Measurements from ENCODE around the gene HMGCL. TPM values are rescaled to one million over a fixed set of nuclear protein-coding genes. Genes with fewer than 3 reads are reported as not detected.

Gene HMGCL
- polyA plus RNA-seq, 1 donor (not counting 4 experiments of a cell fraction or from before 2014, with no cell fraction given), result 24.1 TPM

DNA sequence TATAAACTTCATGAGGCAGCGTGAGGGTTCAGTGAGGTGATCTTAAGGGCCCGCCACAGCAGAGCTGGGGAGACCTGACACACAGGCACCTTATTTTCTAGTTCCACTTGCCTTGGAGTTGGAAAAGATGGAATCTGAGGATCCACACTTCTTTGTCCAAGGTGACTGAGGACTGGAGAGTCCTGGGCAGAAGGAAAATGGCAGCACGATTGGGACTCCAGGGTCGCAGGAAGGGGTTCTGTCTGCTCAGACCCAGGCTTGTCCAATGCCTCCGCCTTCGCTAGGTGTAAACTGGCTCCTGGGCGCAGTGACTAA is 26.0 kb downstream of the HMGCL start:
- Histone ChIP-seq H3K9me3 (ENCODE audit: control insufficient read depth, low read depth, low read length) (no peaks in the 10 kb centered on the region), H3K4me3 (ENCODE audit: control insufficient read depth in 2 of 3, extremely low read depth in 1 of 3, insufficient read depth in 2 of 3, low read depth in 1 of 3, low read length in 3 of 3) (peak overlapping the region; percentile 4 to 93 (median 82)), H3K9me1 (ENCODE audit: control insufficient read depth, extremely low read depth, insufficient read depth, low read length) (no peaks in the 10 kb centered on the region), H2AFZ (ENCODE audit: control insufficient read depth, low read length) (no peak overlapping the region), H4K20me1 (ENCODE audit: control insufficient read depth, extremely low read depth, insufficient read depth, low read length) (no peaks in the 10 kb centered on the region), H3K36me3 (ENCODE audit: control insufficient read depth in 2 of 2, extremely low read depth in 1 of 2, insufficient read depth in 2 of 2, low read length in 2 of 2) (peaks cover 27 to 30% of the 10 kb centered on the region in 2 experiments), H3K9ac (ENCODE audit: control insufficient read depth, extremely low read depth, insufficient read depth, low read length) (peak overlapping the region; percentile 83), H3K4me1 (ENCODE audit: control insufficient read depth, extremely low read depth, insufficient read depth, low read length) (peaks cover 14% of the 10 kb centered on the region), H3K79me2 (ENCODE audit: control insufficient read depth, insufficient read depth, low read length) (peaks cover 1% of the 10 kb centered on the region), H3K27me3 (ENCODE audit: control insufficient read depth, extremely low read depth, insufficient read depth, low read length) (no peaks in the 10 kb centered on the region), H3K27ac (ENCODE audit: control insufficient read depth, insufficient read depth, low read length) (peak overlapping the region; percentile 83), H3K4me2 (ENCODE audit: control insufficient read depth, extremely low read depth, insufficient read depth, low read depth, low read length) (peak overlapping the region; percentile 99)
- dilution Hi-C loops (cut with MboI; ENCODE audit: extremely low pct_ligation_motif_present, low sequenced_read_pairs), result no loop called here
- no peak for TF ChIP-seq EZH2 (IDR thresholded peaks at IDR 0.05; ENCODE audit: low read length)
- TF ChIP-seq, protein P1, sequence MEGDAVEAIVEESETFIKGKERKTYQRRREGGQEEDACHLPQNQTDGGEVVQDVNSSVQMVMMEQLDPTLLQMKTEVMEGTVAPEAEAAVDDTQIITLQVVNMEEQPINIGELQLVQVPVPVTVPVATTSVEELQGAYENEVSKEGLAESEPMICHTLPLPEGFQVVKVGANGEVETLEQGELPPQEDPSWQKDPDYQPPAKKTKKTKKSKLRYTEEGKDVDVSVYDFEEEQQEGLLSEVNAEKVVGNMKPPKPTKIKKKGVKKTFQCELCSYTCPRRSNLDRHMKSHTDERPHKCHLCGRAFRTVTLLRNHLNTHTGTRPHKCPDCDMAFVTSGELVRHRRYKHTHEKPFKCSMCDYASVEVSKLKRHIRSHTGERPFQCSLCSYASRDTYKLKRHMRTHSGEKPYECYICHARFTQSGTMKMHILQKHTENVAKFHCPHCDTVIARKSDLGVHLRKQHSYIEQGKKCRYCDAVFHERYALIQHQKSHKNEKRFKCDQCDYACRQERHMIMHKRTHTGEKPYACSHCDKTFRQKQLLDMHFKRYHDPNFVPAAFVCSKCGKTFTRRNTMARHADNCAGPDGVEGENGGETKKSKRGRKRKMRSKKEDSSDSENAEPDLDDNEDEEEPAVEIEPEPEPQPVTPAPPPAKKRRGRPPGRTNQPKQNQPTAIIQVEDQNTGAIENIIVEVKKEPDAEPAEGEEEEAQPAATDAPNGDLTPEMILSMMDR (optimal IDR thresholded peaks at IDR 0.05 in 1 of 3, IDR thresholded peaks at IDR 0.05 in 1 of 3, conservative IDR thresholded peaks at IDR 0.05 in 1 of 3; ENCODE audit: extremely low read depth in 1 of 3, insufficient read depth in 2 of 3, low read length in 3 of 3), result no peak
- FAIRE-seq, result peak; percentile 89
- no peak for DNase-seq (ENCODE audit: low read depth, low spot score)

DNA sequence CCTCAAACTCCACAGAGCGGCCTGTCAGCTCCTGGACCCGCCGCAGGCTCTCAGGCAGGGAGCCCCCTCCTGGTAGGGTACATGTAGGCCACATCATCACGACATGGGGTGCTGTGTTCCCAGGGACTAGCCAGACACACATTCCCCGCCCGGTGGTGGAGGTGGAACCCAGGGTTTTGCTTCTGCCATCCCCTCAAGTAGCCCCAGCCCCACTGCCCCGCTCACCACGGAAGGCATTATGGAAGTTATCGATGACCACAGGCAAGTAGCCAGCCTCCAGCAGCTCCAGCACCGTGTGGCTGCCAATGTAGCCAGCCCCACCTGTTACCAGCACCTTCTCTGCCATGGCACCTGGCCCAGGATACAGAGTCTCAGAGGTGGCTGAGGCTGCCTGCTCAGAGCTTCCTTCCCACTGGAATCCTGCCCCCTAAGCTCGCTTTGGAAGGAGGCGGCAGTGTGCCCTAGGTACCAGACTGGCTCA is 26.5 kb downstream of the HMGCL start:
- Histone ChIP-seq H3K4me1 (ENCODE audit: control insufficient read depth, extremely low read depth, insufficient read depth, low read length) (peaks cover 14% of the 10 kb centered on the region), H3K9me1 (ENCODE audit: control insufficient read depth, extremely low read depth, insufficient read depth, low read length) (no peaks in the 10 kb centered on the region), H3K27ac (ENCODE audit: control insufficient read depth, insufficient read depth, low read length) (peak overlapping the region; percentile 83), H3K79me2 (ENCODE audit: control insufficient read depth, insufficient read depth, low read length) (peaks cover 1% of the 10 kb centered on the region), H3K36me3 (ENCODE audit: control insufficient read depth in 2 of 2, extremely low read depth in 1 of 2, insufficient read depth in 2 of 2, low read length in 2 of 2) (peaks cover 27 to 34% of the 10 kb centered on the region in 2 experiments), H4K20me1 (ENCODE audit: control insufficient read depth, extremely low read depth, insufficient read depth, low read length) (no peaks in the 10 kb centered on the region), H3K27me3 (ENCODE audit: control insufficient read depth, extremely low read depth, insufficient read depth, low read length) (no peaks in the 10 kb centered on the region), H3K9me3 (ENCODE audit: control insufficient read depth, low read depth, low read length) (no peaks in the 10 kb centered on the region), H3K9ac (ENCODE audit: control insufficient read depth, extremely low read depth, insufficient read depth, low read length) (peak overlapping the region; percentile 83), H2AFZ (ENCODE audit: control insufficient read depth, low read length) (no peak overlapping the region), H3K4me2 (ENCODE audit: control insufficient read depth, extremely low read depth, insufficient read depth, low read depth, low read length) (peak overlapping the region; percentile 99), H3K4me3 (ENCODE audit: control insufficient read depth in 2 of 3, extremely low read depth in 1 of 3, insufficient read depth in 2 of 3, low read depth in 1 of 3, low read length in 3 of 3) (peak overlapping the region in 1 of 3 experiments; percentile 82)
- FAIRE-seq, result no peak
- TF ChIP-seq, protein P1 (optimal IDR thresholded peaks at IDR 0.05 in 1 of 3, IDR thresholded peaks at IDR 0.05 in 1 of 3, conservative IDR thresholded peaks at IDR 0.05 in 1 of 3; ENCODE audit: extremely low read depth in 1 of 3, insufficient read depth in 2 of 3, low read length in 3 of 3), result peak; percentile 3 to 43 (median 11)
- no peak for TF ChIP-seq EZH2 (IDR thresholded peaks at IDR 0.05; ENCODE audit: low read length)
- no peak for DNase-seq (ENCODE audit: low read depth, low spot score)
- dilution Hi-C loops (cut with MboI; ENCODE audit: extremely low pct_ligation_motif_present, low sequenced_read_pairs), result no loop called here

Measured in keratinocyte (primary cell).